HepG2 (cell line): Measurements from ENCODE around the gene NRSN2. TPM values are rescaled to one million over a fixed set of nuclear protein-coding genes. Genes with fewer than 3 reads are reported as not detected.

Source experiments
- AGO1 ChIP-seq: fragments of 200-400 bp; formaldehyde crosslinking; IDR thresholded peaks from 2 replicates; pipeline ENCODE4 v1.6.1; 2017; ENCODE audit warnings: mild to moderate bottlenecking, low read depth, low read length, moderate library complexity; ENCODE audit not compliant: poor library complexity, severe bottlenecking
- CREB1 ChIP-seq, 2 experiments: fragments of 450-650 bp in 1 of 2; IDR thresholded peaks; 2 replicates each; pipeline ENCODE4 v1.6.1; 2016 to 2017; ENCODE audit warnings: control low read depth in 1 of 2, mild to moderate bottlenecking in 1 of 2, missing compliant biosample characterization in 1 of 2, missing genetic modification characterization in 1 of 2
- HDAC2 ChIP-seq: sonication (generic); formaldehyde crosslinking; IDR thresholded peaks from 2 replicates; pipeline ENCODE4 v1.4.0; 2020; ENCODE audit warnings: missing genetic modification reagents
- KDM1A ChIP-seq: IDR thresholded peaks from 2 replicates; pipeline ENCODE4 v1.6.1; 2016; ENCODE audit warnings: missing compliant biosample characterization
- MLLT10 ChIP-seq: sonication (generic); formaldehyde crosslinking; IDR thresholded peaks from 2 replicates; pipeline ENCODE4 v1.4.0; 2020; ENCODE audit warnings: missing genetic modification reagents
- PCBP1 ChIP-seq: fragments of 200-400 bp; formaldehyde crosslinking; IDR thresholded peaks from 2 replicates; pipeline ENCODE4 v1.6.1; 2017; ENCODE audit warnings: mild to moderate bottlenecking, low read depth, low read length, borderline replicate concordance
- PLSCR1 ChIP-seq: sonication (generic); formaldehyde crosslinking; IDR thresholded peaks from 2 replicates; pipeline ENCODE4 v1.5.0; 2020; ENCODE audit warnings: missing genetic modification reagents, mild to moderate bottlenecking, borderline replicate concordance
- RARA ChIP-seq: IDR thresholded peaks from 2 replicates; pipeline ENCODE4 v1.6.1; 2016; ENCODE audit warnings: missing genetic modification reagents, missing compliant biosample characterization
- RELA ChIP-seq: sonication (generic); formaldehyde crosslinking; IDR thresholded peaks from 2 replicates; pipeline ENCODE4 v1.4.0; 2020; ENCODE audit warnings: missing genetic modification reagents
- SOX13 ChIP-seq, 3 experiments: fragments of 450-650 bp in 1 of 3; sonication (generic) in 1 of 3; formaldehyde crosslinking in 1 of 3; IDR thresholded peaks in 2 of 3; conservative IDR thresholded peaks in 1 of 3; 2 replicates each; pipeline versions ENCODE4 v1.5.0 to v1.6.1; 2016 to 2020; ENCODE audit warnings: antibody characterized with exemption in 1 of 3, mild to moderate bottlenecking in 1 of 3, missing compliant biosample characterization in 1 of 3, missing genetic modification reagents in 1 of 3, moderate library complexity in 1 of 3
- ZMYM4 ChIP-seq: sonication (generic); formaldehyde crosslinking; IDR thresholded peaks from 2 replicates; pipeline ENCODE4 v1.8.1; 2023; ENCODE audit warnings: mild to moderate bottlenecking, missing genetic modification reagents
- ZNF367 ChIP-seq: sonication (generic); formaldehyde crosslinking; IDR thresholded peaks from 2 replicates; pipeline ENCODE4 v1.4.0; 2020; ENCODE audit warnings: missing genetic modification reagents, borderline replicate concordance
- ZNF496 ChIP-seq: sonication (generic); formaldehyde crosslinking; IDR thresholded peaks from 2 replicates; pipeline ENCODE4 v1.8.1; 2023; ENCODE audit warnings: mild to moderate bottlenecking, moderate library complexity, missing genetic modification reagents; ENCODE audit not compliant: insufficient replicate concordance
- ZNF629 ChIP-seq: sonication (generic); formaldehyde crosslinking; conservative IDR thresholded peaks from 2 replicates; pipeline ENCODE4 v1.5.0; 2020; ENCODE audit warnings: missing genetic modification reagents
- ZNF770 ChIP-seq: sonication (generic); formaldehyde crosslinking; IDR thresholded peaks from 2 replicates; pipeline ENCODE4 v1.5.0; 2020; ENCODE audit warnings: mild to moderate bottlenecking, missing genetic modification reagents
- ZNF788 ChIP-seq: sonication (generic); formaldehyde crosslinking; IDR thresholded peaks from 2 replicates; pipeline ENCODE4 v1.5.0; 2020; ENCODE audit warnings: mild to moderate bottlenecking, missing genetic modification reagents, borderline replicate concordance
- ZSCAN29 ChIP-seq: sonication (generic); formaldehyde crosslinking; conservative IDR thresholded peaks from 2 replicates; pipeline ENCODE4 v1.4.0; 2020; ENCODE audit warnings: mild to moderate bottlenecking, missing genetic modification reagents
- polyA plus RNA-seq, 8 experiments: library from polyadenylated mRNA; depleted of rRNA in 3 of 8; stranded (reverse) in 7 of 8; unstranded in 1 of 8; fragments of >200 nt; fragmentation: Illumina TruSeq in 4 of 8; extraction: Trizol in 4 of 8; gene quantifications; 2 replicates each; pipeline versions ENCODE4 v1.2.1 to v1.2.3, GENCODE V29; 2011 to 2016; ENCODE audit warnings: low read depth in 4 of 8, missing spikeins in 1 of 8, mixed read lengths in 1 of 8; ENCODE audit not compliant: insufficient read depth in 1 of 8
- total RNA-seq, 5 experiments: library from RNA; depleted of rRNA; stranded (reverse); fragments of >200 nt; fragmentation: Illumina TruSeq; extraction: Trizol; gene quantifications; 2 replicates each; pipeline ENCODE4 v1.2.3, GENCODE V29; 2016; ENCODE audit warnings: low read depth in 1 of 5
- TF ChIP-seq, protein P1 (sequence below): IDR thresholded peaks from 2 replicates; pipeline ENCODE4 v1.6.1; 2012; ENCODE audit warnings: inconsistent platforms

NRSN2 gene
- total and polyA plus RNA-seq, 2 of the 13 experiments (the other 11 are each of a cell fraction or from before 2014, with no cell fraction given) = 32.3 to 49.4 TPM

GRCh38 chr20:348972-349841, 2.3 kb downstream of the NRSN2 start (continued):
- TF ChIP-seq ZNF629 (peak; percentile 90), SOX13 (IDR thresholded peaks at IDR 0.05) (no peak), SOX13 (CRISPR knock-in tag; conservative IDR thresholded peaks at IDR 0.05 in 1 of 2, IDR thresholded peaks at IDR 0.05 in 1 of 2) (peak in 1 of 2 experiments; percentile 46; a peak in 1 of 4 replicates), RARA (CRISPR knock-in tag) (peak; percentile 77), ZMYM4 (peak; percentile 80; the same call in 1 of the 2 replicates), AGO1 (no peak), ZNF770 (peak; percentile 81), PCBP1 (no peak), ZNF496 (no peak), KDM1A (CRISPR knock-in tag) (peak; percentile 85), PLSCR1 (CRISPR knock-in tag) (no peak), CREB1 (IDR thresholded peaks at IDR 0.05) (no peak), CREB1 (CRISPR knock-in tag; IDR thresholded peaks at IDR 0.05) (no peak), RELA (CRISPR knock-in tag) (no peak), MLLT10 (CRISPR knock-in tag) (0 out of 2 replicates have a peak, but pooled peaks have one; percentile 58), ZNF367 (CRISPR knock-in tag) (peak; percentile 47; the same call in 1 of the 2 replicates), HDAC2 (CRISPR knock-in tag) (peak; percentile 62; the same call in 1 of the 2 replicates), ZNF788 (CRISPR knock-in tag) (peak; percentile 70; the same call in 1 of the 2 replicates), ZSCAN29 (CRISPR knock-in tag) (0 out of 2 replicates have a peak, but pooled peaks have one; percentile 62)
- TF ChIP-seq, protein P1, sequence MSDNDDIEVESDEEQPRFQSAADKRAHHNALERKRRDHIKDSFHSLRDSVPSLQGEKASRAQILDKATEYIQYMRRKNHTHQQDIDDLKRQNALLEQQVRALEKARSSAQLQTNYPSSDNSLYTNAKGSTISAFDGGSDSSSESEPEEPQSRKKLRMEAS = peak; percentile 70
